Cardiac septum (tissue), 1 donor: Measurements from ENCODE around the gene FRAS1. TPM values are rescaled to one million over a fixed set of nuclear protein-coding genes. Genes with fewer than 3 reads are reported as not detected.
A peak's percentile ranks its signal among the peaks of the same experiment; 100 is the strongest.
"Not testable (repeated sequence)": the region's sequence is repeated elsewhere in the genome, so short reads cannot be mapped to it uniquely, and the experiment has no call there.

Source experiments
- DNase-seq: peaks from one replicate; pipeline ENCODE4 v3.0.0-alpha.2; 2020; ENCODE audit warnings: low spot score
- intact Hi-C: fragments of 100-400 bp; cut with DNase I; formaldehyde crosslinking; loops from one replicate; pipeline ENCODE4 v1.14.0; 2022
- long read RNA-seq: library from polyadenylated mRNA; unstranded; transcript quantifications from one replicate; pipeline ENCODE4 v2.0.0, GENCODE V29; 2021
- total RNA-seq: library from RNA; stranded (reverse); fragmentation: NEBNext Ultra II Directional; extraction: Animal tissue kit (Norgen Biotek cat#: 25700); gene quantifications from one replicate; pipeline ENCODE4 v1.2.1, GENCODE V29; 2021
- donor health status: DM: no; HTN: no; CAD: no.

FRAS1 gene
- total RNA-seq, result 4.2 TPM
- long read RNA-seq, partial matches to known transcripts, result 2 of 8 reads
- long read RNA-seq, other reads (novel, unspliced or antisense), result 6 of 8 reads

- intact Hi-C loops, result loop anchor here (2.0 to 10.0 kb wide), 6 partner anchors 60 to 720 kb away; partner anchors contain the start of genes BMP2K and MRPL1
- DNase-seq, result no peak
These were observed at the start of gene FRAS1 for GRCh38 chr4:78057135-78057599. Gene FRAS1, plus strand, starts transcription at chr4:78057323. Its CDS starts 687 bp downstream, at chr4:78058010.

DNA sequence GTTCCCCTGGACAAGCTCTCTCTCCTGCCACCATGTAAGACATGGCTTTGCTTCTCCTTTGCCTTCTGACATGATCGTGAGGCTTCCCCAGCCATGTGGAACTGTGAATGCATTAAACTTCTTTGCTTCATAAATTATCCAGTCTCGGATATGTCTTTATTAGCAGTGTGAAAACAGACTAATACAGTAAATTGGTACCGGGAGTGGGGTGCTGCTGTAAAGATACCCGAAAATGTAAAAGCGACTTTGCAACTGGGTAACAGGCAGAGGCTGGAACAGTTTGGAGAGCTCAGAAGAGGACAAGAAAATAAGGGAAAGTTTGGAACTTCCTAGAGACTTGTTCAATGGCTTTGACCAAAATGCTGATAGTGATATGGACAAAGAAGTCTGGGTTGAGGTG lies 46.1 kb upstream of the FRAS1 start:
- intact Hi-C loops, DNase-seq: not testable (repeated sequence)

DNA sequence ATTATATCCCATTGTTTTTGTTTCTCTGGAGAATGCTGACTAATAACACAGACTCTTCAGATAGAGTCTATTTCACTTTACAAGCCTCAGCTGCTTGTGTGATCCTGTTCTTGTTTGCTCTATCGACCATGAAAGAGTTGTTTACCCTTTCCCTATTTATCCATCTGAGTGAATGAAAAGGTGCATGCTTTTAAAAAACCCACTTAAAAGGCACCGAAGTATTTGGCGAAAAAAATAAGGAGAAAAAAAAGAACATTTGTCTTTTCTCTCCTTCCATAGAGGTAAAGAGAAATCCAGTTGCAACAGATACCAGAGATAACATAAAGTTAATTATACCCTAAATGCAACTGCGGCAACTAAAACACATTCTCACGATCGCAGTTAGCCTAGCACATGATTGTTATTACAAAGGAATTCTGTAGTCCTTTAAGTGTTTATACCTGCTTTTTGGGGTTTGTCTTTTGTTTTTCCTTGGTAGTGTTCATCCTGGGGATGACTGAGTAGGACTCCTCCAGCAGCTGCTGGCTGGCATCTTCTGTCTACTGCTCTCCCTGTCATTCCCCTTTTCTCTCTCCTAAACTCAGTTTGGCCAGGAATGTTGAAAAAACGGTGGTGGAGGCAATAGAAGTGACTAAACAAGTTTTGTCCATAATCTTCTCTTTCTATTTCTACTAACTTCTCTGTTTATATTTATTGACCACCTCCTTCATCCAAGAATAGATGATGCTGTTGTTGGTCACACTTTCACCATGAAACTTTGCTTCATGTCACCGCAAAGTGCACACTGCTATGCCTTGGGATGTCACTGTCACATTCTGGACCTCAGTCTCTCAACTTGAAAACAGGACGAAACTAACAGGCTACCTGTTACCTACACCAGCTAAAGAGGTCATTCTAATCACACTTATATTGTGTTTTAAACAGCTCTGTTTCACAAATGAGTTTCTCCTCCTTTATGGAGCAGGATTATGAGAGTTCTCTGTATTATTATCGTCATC lies 41.9 kb upstream of the FRAS1 start:
- intact Hi-C loops, result no loop called here
- DNase-seq, result no peak

DNA sequence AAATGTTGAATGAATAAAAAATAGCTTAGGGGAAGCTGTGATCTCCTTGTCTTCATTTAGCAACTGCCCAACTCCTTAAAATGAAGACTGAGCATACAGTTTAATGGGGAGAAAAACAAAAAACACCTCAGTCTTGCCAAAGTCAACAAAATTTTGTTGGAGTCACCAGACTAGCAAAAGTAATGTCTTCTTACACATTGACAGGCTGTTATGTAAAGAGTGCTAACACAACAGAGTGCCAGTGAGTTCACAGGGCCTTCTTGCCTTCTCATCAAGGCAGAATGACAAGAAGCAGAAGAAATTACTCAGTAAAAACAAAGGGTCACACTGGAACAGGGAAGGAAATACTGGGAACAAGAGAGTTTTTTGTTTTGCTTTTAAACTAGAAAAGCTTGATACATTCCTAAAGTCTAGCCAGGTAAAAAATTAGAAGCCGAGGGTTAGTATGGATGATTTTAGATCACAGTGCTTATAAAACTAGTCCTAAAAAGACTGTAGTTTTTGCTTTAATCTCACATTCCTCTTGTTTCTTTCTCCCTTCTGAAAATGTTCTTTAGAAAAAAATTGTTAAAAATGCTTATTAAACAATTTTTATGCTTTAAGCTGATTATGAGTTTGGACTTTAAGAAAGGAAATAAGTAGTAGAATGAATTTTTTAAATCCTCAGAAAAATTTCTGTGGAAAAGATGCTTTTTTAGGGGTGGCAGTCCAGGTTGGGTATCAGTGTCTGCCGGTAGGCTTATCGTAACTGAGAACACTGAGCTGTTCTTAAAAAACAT lies 38.7 kb upstream of the FRAS1 start:
- intact Hi-C loops, result no loop called here
- DNase-seq, result no peak

GRCh38 chr4:78019414-78019813 lies 37.7 kb upstream of the FRAS1 start:
- intact Hi-C loops, result no loop called here
- DNase-seq, result no peak

DNA sequence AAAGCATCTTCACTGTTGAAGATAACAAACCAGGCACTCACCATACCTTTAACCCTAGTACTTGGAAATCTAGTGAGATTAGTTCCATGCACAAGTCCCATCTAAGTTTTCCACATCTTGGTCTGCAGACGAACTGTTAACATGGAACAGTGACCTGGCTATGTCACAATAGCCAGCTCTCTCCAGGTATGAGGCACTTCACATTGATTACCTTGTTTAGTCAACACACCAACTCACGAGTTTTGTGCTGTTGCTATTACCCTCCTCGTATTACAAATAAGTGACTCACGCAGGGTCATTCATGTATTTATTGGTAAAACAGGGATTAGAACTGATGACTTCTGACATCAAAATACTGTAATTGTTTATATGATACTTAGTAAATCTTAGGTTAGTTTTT lies 36.4 kb upstream of the FRAS1 start:
- intact Hi-C loops, result no loop called here
- DNase-seq, result no peak

GRCh38 chr4:78022517-78022916 lies 34.6 kb upstream of the FRAS1 start:
- intact Hi-C loops, result no loop called here

DNA sequence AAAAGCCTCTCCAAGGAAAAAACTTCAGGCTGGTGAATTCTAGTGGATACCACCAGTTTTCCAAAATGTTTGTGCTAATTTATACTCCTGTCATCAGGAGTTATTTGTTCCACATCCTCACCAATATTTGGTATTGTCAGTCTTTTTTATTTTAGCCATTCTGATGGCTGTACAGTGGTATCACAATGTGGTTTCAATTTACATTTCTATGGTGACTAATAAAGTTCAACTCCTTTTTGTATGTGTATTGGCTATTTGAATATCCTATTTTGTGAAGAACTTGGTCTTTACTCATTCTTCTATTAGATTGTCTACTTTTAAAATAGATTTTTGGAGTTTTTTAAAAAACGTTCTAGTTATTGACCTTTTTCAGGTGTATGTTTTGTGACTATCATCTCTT lies 33.0 kb upstream of the FRAS1 start:
- DNase-seq, result no peak
- intact Hi-C loops, result no loop called here

More at GRCh38 chr4:78022517-78022916, 34.6 kb upstream of the FRAS1 start:
- DNase-seq, result no peak

DNA sequence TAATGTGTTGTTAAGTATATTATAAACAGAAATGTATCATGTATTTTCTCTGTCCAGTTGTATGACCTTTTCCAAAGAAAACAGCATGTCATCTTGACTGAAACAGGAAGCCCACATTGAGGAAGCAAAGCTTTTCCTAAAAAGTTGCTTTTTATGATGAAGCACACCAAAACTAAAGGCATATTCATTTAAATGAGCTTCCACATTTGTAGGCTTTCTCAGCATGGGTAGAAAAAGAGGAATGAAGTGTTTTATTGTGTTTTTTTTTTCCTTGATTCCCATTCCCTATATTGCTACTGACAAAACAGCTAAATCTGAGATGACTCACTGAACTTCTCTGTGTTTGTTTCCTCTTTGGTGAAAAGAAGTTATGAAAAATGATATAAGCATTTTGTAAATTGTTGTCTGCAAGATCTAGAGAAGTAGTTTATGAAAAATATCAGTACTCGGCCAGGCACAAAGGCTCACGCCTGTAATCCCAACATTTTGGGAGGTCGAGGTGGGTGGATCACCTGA lies 32.5 kb upstream of the FRAS1 start:
- no peak for DNase-seq
- intact Hi-C loops, result no loop called here

GRCh38 chr4:78031417-78031950 lies 25.6 kb upstream of the FRAS1 start:
- intact Hi-C loops, result no loop called here
- DNase-seq, result no peak

DNA sequence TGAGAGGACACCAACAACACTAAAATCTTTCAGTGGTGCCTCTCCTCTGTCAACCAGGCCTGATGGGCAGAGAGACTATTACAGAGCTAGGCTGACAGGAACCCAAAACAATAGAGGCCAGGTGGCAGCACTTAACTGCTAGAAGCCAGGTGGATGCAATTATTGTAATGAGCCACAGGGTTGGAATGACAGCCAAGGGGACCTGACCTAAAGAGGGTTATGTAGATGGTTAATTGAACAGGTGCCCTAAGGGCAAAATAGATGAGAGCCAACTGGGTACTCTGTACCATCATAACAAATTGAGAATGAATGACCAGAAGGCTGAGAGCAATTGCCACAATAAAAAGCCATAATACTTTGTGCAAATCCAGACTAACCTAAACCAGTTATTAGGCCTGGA lies 24.7 kb upstream of the FRAS1 start:
- intact Hi-C loops, result no loop called here
- no peak for DNase-seq

DNA sequence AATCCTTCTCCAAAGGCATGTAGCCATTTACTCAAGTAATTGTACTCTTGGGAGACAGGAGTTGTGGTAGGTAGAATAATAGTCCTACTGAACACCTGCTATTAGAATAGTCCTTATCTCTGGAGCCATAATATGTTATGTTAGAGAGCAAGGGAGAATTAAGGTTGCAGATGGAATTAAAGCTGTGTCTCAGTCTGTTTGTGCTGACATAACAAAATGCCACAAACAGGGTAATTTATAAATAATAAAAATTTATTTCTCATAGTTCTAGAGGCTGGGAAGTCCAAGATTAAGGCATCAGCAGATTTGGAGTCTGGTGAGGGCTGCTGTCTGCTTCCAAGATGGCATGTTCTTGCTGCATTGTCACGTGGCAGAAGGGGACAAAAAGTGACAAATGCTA lies 24.2 kb upstream of the FRAS1 start:
- DNase-seq, result no peak
- intact Hi-C loops, result no loop called here

DNA sequence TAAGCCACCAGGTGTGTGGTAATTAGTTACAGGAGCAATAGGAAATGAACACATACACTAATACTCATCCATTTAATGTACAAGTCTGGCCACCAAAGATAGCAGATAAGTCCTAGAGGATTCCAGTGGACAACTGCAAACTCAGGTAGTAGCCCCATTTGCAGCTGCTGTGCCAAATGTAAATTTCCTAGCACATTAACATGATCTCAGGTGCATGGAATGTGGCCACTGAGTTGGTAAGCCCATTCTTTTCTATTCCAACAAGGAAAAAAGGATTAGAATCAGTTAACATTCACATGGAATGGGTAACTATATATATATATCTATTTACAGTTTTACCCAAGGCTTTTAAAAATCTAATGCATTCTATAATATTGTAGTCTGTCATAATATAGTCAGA lies 23.3 kb upstream of the FRAS1 start:
- intact Hi-C loops, result no loop called here
- DNase-seq, result no peak

GRCh38 chr4:78038704-78039103 lies 18.4 kb upstream of the FRAS1 start:
- intact Hi-C loops, result no loop called here

DNA sequence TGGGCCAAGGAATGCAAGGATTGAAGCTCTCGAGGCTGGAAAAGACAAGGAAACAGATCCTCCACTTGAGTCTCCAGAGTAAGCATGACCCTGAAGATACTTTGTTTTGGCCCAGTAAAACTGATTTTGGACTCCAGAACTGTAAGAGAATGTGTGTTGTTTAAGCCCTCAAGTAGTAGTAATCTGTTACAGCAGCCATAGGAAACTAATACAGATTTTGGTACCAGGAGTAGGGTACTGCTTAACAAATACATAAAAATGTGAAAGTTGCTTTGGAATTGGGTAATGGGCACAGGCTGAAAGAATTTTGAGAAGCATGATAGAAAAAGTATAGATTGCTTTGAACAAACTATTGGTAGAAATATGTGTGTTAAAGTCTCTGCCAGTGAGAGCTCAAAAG lies 17.4 kb upstream of the FRAS1 start:
- intact Hi-C loops, result no loop called here

More at GRCh38 chr4:78038704-78039103, 18.4 kb upstream of the FRAS1 start:
- DNase-seq, result no peak

DNA sequence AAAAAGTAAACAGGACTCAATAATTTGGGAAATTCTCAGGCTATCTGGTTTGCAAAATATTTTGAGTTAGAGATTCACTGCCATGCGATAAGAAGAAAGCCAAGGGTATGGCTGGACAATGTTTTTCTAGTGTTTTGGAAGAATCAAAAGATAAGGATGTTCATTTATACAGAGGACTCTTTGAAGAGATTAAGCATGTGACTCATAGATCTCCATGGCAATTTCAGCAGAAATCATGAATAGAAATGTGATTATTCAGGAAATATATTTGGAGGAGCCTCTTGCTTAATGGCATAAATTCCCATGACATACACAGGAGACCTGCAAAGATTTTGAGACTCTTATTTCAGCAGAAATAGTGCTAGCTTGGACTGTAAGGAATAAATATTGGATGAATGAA lies 16.7 kb upstream of the FRAS1 start:
- DNase-seq, result no peak
- intact Hi-C loops, result no loop called here

More for the DNA sequence above, 17.4 kb upstream of the FRAS1 start:
- DNase-seq, result no peak

DNA sequence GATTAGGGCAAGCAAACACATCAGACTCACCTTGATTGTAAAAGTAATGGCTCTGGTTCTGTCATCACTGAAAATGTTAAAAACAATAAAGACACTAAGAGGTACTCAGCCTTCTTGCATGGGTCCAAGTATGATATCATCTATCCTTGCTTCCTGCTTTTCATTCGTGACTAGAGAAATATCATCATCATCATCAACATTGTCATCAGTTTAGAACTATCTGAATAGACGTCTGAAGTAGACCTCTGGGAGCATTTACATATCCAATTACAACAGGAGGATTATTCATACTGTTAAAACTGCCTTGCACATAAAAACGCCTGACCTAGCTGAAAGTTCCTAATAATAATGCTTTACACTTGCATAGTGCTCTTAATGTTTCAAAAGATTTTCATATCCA lies 9.8 kb upstream of the FRAS1 start:
- DNase-seq, result no peak
- intact Hi-C loops, result no loop called here

- intact Hi-C loops, result loop anchor here (2.0 to 10.0 kb wide), 6 partner anchors 59 to 721 kb away; partner anchors contain the start of genes BMP2K and MRPL1
- peak; percentile 87 for DNase-seq
These were observed 626 bp upstream of the FRAS1 start for GRCh38 chr4:78056265-78057129.
